SK-N-SH treated with all-trans-retinoic acid at 6 μM for 48 hours (cell line): ENCODE results near the gene LY6G5C.

ENCODE experiments used
- ATAC-seq: fragments of 200-7000 bp; cut with Tn5 transposase; 3 replicates; pipeline ENCODE4 v1.9.1; 2020; ENCODE audit warnings: mild to moderate bottlenecking, moderate library complexity
- ARNTL ChIP-seq: fragments of 450-650 bp; formaldehyde crosslinking; IDR thresholded peaks from 2 replicates; pipeline ENCODE4 v1.5.0; 2020; ENCODE audit warnings: low read depth, mild to moderate bottlenecking, moderate library complexity, borderline replicate concordance
- CREB5 ChIP-seq: fragments of 250-450 bp; sonication (Bioruptor Pico); IDR thresholded peaks from 2 replicates; pipeline ENCODE4 v1.5.1; 2020; ENCODE audit warnings: low read depth, mild to moderate bottlenecking, moderate library complexity
- CSDC2 ChIP-seq: fragments of 250-450 bp; sonication (Bioruptor Pico); IDR thresholded peaks from 2 replicates; pipeline ENCODE4 v1.5.0; 2020; ENCODE audit warnings: mild to moderate bottlenecking, moderate library complexity
- CSRNP3 ChIP-seq: fragments of 250-450 bp; sonication (Bioruptor Pico); IDR thresholded peaks from 2 replicates; pipeline ENCODE4 v1.5.1; 2021; ENCODE audit warnings: mild to moderate bottlenecking, moderate library complexity
- ESRRG ChIP-seq: fragments of 250-450 bp; sonication (Bioruptor Pico); IDR thresholded peaks from 2 replicates; pipeline ENCODE4 v1.6.1; 2021; ENCODE audit warnings: mild to moderate bottlenecking
- GLIS3 ChIP-seq: fragments of 250-450 bp; sonication (Bioruptor Pico); IDR thresholded peaks from 2 replicates; pipeline ENCODE4 v1.5.0; 2020; ENCODE audit warnings: mild to moderate bottlenecking, moderate library complexity
- ISL1 ChIP-seq: fragments of 250-450 bp; sonication (Bioruptor Pico); IDR thresholded peaks from 2 replicates; pipeline ENCODE4 v2.1.2; 2022; ENCODE audit warnings: mild to moderate bottlenecking, moderate library complexity
- OSR1 ChIP-seq: fragments of 250-450 bp; sonication (Bioruptor Pico); IDR thresholded peaks from 2 replicates; pipeline ENCODE4 v1.8.0; 2022; ENCODE audit warnings: moderate library complexity, mild to moderate bottlenecking, inconsistent platforms
- PATZ1 ChIP-seq: fragments of 250-450 bp; sonication (Bioruptor Pico); IDR thresholded peaks from 2 replicates; pipeline ENCODE4 v1.8.0; 2020; ENCODE audit warnings: mild to moderate bottlenecking, moderate library complexity, borderline replicate concordance
- RARB ChIP-seq: fragments of 250-450 bp; sonication (Bioruptor Pico); IDR thresholded peaks from 2 replicates; pipeline ENCODE4 v1.8.0; 2021; ENCODE audit warnings: mild to moderate bottlenecking, moderate library complexity
- SNAI2 ChIP-seq: fragments of 250-450 bp; sonication (Bioruptor Pico); IDR thresholded peaks from 2 replicates; pipeline ENCODE4 v1.5.0; 2020; ENCODE audit warnings: mild to moderate bottlenecking, moderate library complexity
- TCF4 ChIP-seq: fragments of 250-450 bp; sonication (Bioruptor Pico); IDR thresholded peaks from 2 replicates; pipeline ENCODE4 v1.8.0; 2021; ENCODE audit warnings: mild to moderate bottlenecking, moderate library complexity, borderline replicate concordance
- TOX ChIP-seq: fragments of 250-450 bp; sonication (Bioruptor Pico); IDR thresholded peaks from 2 replicates; pipeline ENCODE4 v1.8.0; 2021; ENCODE audit warnings: mild to moderate bottlenecking, moderate library complexity, borderline replicate concordance
- TSHZ2 ChIP-seq: fragments of 250-450 bp; sonication (Bioruptor Pico); IDR thresholded peaks from 2 replicates; pipeline ENCODE4 v1.5.0; 2020; ENCODE audit warnings: mild to moderate bottlenecking, moderate library complexity
- ZC3H10 ChIP-seq: fragments of 250-450 bp; sonication (Bioruptor Pico); IDR thresholded peaks from 2 replicates; pipeline ENCODE4 v1.5.1; 2021; ENCODE audit warnings: mild to moderate bottlenecking, moderate library complexity
- ZFP3 ChIP-seq: fragments of 250-450 bp; sonication (Bioruptor Pico); IDR thresholded peaks from 2 replicates; pipeline ENCODE4 v1.5.0; 2020; ENCODE audit warnings: mild to moderate bottlenecking, moderate library complexity
- ZFP30 ChIP-seq: fragments of 450-650 bp; formaldehyde crosslinking; IDR thresholded peaks from 2 replicates; pipeline ENCODE4 v1.5.0; 2022; ENCODE audit warnings: mild to moderate bottlenecking, moderate library complexity
- ZNF565 ChIP-seq: fragments of 450-650 bp; formaldehyde crosslinking; conservative IDR thresholded peaks from 2 replicates; pipeline ENCODE4 v1.5.0; 2020; ENCODE audit warnings: low read depth, mild to moderate bottlenecking, moderate library complexity
- ZNF70 ChIP-seq: fragments of 450-650 bp; formaldehyde crosslinking; IDR thresholded peaks from 2 replicates; pipeline ENCODE4 v1.5.0; 2020; ENCODE audit warnings: mild to moderate bottlenecking, moderate library complexity
- ZNF8 ChIP-seq: fragments of 450-650 bp; formaldehyde crosslinking; IDR thresholded peaks from 2 replicates; pipeline ENCODE4 v1.5.0; 2020; ENCODE audit warnings: mild to moderate bottlenecking, moderate library complexity

LY6G5C gene

GRCh38 chr6:31680226-31681134, at the start of gene LY6G5C:
Gene LY6G5C (minus strand): TSS chr6:31681067. CDS start chr6:31680373, 694 bp downstream.
- TF ChIP-seq ISL1 (CRISPR knock-in tag) (no peak), ZFP30 (no peak), PATZ1 (no peak), CSRNP3 (CRISPR knock-in tag) (no peak), TCF4 (CRISPR knock-in tag) (no peak), CREB5 (CRISPR knock-in tag) (no peak), TSHZ2 (no peak), ESRRG (CRISPR knock-in tag) (no peak), ZFP3 (CRISPR knock-in tag) (no peak), TOX (CRISPR knock-in tag) (no peak), GLIS3 (no peak), RARB (CRISPR knock-in tag) (no peak), CSDC2 (no peak), OSR1 (no peak), SNAI2 (CRISPR knock-in tag) (no peak), ZNF565 (CRISPR knock-in tag) (no peak), ZC3H10 (no peak)
- peak; percentile 92 for ATAC-seq

GRCh38 chr6:31729979-31730630, 49.2 kb upstream of the LY6G5C start:
- TF ChIP-seq OSR1 = no peak
- no peak for TF ChIP-seq ARNTL (CRISPR knock-in tag)
- no peak for TF ChIP-seq ZNF565 (CRISPR knock-in tag)
- no peak for TF ChIP-seq SNAI2 (CRISPR knock-in tag)
- TF ChIP-seq ZNF8 (CRISPR knock-in tag) = no peak
- TF ChIP-seq TOX (CRISPR knock-in tag) = no peak; the same call in 1 of the 2 replicates
- TF ChIP-seq ZC3H10 = no peak
- TF ChIP-seq CREB5 (CRISPR knock-in tag) = no peak
- no peak for TF ChIP-seq TCF4 (CRISPR knock-in tag)
- no peak for TF ChIP-seq ZNF70 (CRISPR knock-in tag)
- peak; percentile 82 for TF ChIP-seq ZFP3 (CRISPR knock-in tag)
- peak; percentile 75; the same call in 1 of the 2 replicates for TF ChIP-seq PATZ1
- no peak for TF ChIP-seq CSDC2
- ATAC-seq = peak; percentile 86
